HuH-7.5 (cell line): ENCODE results near the gene CDC42BPG.
"Not testable (repeated sequence)": the region's sequence is repeated elsewhere in the genome, so short reads cannot be mapped to it uniquely, and the experiment has no call there.

Experiments used
- DNase-seq: peaks from one replicate; pipeline ENCODE4 v3.0.0; 2011; ENCODE audit warnings: low spot score

CDC42BPG gene

DNA sequence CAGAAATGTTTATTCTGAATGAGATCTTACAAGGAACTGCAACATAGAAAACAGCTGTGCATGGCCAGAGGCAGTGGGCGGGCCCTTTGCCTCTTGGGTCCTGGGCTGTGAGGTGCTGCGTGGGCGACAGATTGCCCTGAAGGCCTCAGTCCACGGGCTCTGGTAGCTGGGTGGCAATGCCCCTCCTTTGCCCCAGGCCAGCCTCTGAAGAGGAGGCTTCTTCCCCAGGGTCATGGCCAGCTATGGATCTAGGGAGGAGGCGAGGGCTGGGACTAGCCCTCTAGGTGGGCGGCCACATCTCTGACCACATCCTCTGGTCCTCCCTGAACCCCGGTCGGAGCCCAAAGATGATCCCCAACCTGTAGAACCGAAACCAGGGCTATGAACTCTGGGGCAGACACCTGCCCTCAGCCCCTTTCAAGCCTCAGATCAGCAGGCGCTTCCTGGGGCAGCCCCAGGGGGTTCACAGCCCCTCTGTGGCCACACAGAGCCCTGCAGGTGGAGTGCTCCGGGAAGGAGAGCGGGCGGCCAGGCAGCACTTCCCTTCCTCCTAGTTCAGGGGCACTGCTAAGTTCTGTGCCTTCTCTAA, 6.6 kb upstream of the CDC42BPG start:
- no peak for DNase-seq

DNA sequence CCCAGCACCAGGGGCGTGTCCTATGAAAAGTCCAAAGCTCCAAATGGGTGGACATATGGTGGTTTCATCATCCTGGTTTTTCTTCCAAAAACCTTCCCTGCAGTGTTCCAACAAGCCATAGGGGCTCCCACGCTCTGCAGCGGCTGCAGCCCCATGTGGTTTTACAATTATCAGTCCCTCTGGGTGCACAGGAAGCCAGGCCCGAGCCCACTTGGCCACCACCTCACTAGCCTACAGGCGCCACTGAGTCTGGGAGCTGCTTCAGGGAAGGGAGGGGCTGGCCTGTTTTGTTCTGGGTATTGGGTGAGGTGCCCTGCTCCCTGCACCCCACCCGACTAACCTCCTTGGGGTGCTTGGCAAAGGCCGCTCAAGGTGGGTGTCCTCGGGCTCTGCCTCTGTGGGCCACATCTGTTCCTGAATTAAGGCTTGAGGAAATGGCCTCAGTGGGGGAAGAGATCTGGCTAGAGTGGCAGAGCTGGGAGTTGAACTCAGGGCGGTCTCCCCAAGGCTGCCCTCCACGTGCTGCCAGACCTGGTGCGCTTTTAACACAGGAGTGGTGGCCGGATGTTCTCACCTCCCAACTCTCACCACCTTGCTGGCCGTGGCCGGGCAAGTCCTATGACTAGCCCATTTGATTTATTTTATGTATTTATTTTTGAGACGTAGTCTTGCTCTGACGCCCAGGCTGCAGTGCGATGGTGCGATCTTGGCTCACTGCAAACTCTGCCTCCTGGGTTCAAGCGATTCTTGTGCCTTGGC, 5.3 kb upstream of the CDC42BPG start:
- no peak for DNase-seq

DNA sequence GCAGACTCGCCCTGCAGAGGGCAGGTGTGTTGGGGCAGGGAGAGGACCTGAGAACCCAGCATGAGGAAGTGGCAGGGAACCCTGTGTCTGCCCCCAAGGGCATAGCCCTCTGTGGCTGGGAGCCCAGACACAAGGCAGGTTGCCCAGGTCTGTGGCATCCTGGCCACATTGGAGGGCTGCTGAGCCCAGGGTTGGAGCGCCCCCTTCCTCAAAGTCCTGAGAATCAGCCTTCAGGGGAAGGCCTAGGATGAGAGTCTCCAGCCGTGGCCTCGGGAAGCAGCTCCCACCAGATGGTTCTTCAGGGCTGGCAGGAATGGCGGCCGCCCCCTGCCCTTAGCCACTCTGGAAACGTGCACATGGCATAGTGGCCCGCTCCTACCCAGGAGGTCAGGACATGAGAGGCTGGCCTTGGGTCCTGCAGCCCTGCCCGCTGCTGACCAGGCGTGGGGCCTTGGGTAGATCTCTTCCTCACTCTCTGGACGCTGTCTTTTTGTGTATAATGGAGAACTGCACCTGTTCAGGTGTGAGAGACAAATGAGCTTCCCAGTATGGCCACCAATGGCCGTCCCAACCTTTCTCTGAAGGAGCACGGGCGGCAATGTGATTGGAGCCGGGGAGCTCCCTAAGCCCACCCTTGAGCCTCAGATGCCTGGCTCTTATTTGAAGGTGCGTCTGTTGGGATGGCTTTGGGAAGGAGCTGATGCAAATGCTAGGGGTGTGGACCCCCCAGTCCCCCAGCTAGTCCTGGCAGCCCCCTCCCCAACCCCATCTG, 4.6 kb upstream of the CDC42BPG start:
- no peak for DNase-seq

DNA sequence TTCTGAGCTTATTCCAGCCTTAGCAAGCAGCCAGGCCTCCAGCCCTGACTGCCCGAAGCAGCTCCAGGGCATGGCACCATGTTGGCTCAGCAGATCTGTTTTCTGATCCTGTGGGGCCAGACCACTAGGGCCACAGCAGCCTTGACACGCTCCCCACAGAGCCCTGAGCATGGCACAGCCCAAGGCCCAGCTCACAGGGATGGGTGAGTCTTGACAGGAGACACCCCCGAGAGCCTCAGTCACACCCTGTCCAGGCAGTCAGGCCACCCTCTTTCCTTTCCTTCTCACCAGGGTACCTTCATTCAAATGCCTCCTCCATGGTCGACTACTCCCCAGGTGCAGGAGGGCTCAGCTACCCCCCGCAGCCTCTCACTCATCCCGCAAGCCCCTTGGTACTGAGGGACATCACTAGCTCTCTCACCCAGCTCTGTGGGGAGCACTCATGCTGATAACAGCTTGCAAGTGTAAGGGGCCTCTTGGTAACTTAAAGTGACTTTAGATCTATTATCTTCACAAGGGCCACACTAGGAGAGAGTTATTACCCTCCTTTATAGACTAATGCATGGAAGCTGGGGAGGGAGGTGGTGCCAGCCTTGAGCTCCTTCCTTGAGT, 3.9 kb upstream of the CDC42BPG start:
- DNase-seq = no peak

DNA sequence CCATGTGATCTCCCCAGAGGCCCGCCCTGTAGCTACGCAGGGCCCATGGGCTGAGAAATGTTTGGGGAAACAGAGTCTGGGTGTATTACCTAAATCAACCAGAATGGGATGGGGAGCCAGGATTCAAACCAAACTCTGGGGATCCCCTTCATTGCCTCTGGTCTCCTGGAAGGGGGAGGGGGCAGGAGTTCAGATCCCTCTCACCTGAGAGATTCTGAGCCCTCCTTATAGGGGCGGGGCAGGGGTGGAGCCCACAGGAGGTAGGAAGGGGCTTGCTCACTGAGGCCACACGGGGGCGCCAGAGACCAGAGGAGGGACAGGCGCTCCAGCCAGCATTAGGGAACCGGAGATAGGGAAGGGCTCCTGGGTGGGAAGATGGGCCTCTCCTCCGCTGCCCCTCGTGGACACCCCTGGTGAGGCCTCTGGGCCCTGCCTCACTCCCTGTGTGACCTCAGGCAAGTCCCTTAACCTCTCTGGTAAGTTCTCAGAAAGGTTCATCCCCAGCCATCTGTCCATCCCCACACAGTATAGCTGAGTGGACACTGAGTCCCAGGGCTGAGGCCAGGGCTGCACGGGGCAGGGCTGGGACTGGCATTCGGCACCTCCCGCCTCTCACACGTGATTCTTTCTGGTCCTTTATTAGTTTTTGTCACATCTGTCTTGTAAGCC, 2.7 kb upstream of the CDC42BPG start:
- DNase-seq = peak; percentile 98

DNA sequence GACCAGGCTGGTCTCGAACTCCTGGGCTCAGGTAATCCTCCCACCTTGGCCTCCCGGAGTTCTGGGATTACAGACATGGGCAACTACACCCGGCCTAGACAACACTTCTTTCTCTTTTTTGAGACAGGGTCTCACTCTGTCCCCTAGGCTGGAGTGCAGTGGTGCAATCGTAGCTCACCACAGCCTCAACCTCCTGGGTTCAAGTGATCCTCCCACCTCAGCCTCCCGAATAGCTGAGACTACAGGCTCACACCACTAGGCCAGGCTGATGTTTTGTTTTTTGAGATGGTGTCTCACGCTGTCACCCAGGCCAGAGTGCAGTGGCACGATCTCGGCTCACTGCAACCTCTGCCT, 1.3 kb upstream of the CDC42BPG start:
- not testable (repeated sequence) for DNase-seq

DNA sequence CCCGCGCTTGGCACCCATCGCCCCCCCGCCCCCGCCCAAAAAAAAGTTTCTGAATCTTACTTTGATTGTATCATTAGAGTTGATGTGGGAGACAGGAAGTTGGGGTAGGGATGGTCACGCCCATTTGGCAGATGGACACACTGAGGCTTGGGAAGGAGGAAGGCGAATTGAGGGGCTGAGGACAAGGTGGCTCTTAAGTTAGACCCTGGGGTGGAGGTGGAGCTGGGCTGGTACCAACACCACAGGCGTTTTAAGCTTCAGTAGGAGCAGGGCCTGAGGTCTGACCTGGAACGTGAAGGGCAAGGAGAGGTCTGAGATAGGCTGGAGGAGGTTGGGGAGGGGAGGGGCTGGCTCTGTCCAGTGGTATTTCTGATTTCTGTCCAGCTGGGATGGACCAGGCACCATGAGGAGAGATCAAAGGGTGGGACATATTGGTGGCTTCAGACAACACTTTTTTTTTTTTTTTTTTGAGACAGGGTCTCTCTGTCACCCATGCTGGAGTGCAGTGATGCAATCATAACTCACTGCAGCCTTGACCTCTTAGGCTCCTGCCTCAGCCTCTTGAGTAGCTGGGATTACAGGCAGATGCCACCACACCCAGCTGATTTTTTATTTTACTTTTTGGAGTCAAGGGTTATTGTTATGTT, 799 bp upstream of the CDC42BPG start:
- DNase-seq = no peak

DNA sequence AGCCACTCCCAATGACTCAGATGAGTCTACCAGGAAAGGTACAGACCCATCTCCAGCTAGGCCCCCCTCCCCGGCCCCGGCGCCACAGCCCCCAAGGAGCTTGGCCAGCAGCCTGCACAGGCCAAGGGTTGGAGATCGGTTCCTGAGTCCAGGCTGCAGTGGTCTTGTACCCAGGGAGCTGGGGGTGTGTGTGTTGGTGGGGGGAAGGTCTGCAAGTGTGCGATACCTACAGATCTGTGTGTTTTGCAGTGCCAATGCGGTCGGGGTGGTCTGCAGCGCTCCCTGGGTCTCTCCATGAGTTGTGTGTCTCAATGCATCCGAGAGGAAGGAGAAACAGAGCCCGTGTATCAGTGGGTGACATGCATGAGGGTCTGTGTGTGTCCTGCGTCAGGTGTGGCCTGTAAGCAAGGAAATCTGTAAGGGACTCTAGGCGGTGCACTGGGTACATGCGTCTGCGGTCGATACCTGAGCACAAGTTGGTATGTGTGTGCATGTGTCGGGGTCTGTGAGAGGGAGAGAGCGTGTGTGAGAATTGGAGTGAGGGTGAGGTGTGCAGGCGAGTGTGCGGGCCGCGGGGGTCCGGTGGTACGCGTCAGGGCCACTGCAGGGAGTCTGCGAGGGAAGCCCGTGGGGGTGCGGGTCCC, 645 bp downstream of the CDC42BPG start:
- DNase-seq = no peak

DNA sequence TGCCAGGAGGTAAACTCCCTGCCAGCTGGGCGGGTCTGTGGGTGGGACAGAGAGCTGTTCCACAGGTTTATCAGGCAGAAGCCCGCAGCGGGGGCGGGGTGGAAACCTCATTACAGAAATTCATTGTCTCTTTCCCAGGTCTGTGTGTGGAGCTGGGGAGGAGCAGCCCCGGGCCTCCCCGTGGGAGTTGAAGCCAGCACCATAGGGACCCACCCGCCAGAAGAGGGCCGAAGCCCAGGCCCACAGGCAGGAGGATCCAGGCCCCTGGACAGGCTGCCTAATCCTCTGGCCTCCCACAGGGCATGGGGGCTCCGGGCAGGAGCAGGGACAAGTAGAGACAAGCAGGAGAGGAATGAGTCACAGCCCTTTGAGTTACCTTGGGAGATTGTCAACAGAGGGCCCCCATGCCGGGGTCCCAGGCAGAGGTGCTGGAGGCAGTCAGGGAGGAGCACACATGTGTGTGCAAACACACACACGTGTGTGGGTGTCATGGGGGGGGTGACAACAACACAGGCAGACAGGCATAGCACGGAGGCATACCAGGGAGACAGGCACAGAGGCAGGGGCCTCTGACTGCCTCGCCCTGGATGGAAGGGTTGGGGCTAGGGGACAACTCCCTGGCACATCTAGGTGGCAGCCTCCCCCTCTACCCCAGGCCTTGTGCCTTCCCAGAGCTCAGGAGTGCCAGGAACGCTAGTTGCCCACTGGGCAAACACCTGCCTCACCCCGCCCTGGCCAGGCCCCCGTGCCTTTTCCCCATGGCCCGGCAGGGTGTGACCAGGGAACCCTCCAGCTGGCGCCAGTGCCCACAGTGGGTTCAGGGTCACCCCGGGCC, 1.4 kb downstream of the CDC42BPG start:
- no peak for DNase-seq

DNA sequence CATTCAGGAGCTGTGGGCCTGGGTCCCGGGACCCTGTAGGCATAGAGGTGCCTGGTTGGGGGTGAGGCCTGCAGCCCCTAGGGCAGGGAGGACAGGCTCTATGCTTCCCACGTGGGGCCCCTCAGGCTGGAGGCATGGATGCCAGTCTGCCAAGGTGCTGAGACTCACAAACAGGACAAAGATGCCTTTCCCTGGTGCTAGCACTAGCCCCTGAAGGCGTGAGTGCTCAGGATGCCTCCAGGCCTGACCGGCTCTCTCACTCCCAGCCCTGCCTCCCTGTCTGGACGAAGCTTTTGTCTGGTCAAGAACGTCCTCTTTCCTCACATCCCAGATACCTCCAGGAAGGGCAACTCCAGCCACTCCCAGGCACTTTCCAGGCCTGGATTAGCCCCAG, 2.1 kb downstream of the CDC42BPG start:
- no peak for DNase-seq

DNA sequence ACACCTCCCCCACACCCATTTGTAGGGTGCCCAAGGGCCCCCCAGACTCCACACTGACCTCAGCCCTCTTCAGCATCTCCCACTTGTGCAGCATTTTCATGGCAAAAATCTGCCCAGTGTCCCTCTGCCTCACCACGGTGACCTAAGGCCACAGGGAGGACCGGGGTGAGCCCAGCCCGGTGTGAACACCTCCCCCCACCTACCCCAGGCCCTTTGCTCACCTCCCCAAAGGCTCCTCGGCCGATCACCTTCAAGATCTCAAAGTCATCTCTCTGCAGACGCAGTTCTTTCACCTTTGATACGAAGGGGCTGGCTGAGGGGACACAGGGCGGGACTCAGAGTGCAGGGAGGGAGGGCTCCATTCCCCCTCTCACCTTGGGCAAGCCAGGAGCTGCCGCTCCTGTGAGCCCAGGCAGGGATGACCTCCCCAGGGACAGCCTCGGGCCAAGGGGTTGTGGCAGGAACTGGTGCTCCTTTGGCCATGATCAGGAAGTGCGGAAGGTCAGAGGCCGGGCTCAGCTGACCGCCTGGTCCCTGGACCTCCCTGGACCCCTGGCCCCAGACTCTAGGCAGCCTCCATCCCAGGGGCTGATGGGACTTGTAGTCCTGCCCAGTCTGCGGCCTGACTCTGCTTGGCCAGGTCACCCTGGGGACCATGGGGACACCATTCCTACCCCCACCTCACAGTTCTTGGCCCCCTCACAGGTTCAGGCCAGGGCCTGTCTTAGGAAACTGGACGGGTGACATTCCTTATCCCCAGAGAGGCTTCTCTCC, 2.7 kb downstream of the CDC42BPG start:
- DNase-seq = no peak

DNA sequence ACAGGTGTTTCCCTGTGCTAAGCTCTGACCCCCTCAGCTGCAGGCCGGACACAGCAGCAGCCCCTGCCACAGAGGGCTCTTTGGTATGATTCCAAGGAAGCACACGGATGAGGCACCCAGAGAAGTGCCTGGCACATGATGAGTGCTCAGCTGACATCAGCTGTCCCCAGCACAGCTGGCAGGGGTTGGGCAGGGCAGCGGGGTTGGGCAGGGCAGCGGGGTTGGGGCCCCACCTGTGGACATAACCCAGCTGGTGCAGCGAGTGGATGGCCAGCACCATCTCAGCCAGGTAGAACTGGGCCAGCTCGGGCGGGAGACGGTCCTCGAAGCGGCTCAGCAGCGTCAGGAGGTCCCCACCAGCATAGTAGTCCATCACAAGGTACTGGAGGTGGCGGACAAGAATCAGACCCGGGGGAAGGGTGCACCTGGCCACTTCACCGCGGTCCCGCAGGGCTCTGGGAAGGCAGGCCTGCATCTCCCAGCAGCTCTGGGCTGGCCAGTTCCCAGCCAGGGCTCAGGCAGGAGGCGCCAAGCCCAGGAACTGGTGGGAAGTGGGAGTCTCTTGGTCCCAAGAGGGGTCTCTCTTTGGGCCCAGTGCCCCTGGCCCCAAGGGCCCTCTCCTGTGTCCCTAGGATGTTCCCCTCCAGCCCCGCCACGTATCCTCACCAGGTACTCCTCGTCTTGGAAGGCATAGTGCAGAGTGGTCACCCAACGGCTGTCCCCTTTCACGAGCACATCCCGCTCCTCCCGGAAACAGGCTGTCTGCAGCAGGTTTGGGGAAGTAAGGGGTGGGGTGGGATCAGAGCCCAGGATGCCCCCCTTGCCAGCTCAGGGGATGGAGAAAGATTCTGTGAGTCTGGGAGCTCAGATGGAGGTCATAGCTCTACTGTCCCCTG, 4.3 kb downstream of the CDC42BPG start:
- DNase-seq = no peak

DNA sequence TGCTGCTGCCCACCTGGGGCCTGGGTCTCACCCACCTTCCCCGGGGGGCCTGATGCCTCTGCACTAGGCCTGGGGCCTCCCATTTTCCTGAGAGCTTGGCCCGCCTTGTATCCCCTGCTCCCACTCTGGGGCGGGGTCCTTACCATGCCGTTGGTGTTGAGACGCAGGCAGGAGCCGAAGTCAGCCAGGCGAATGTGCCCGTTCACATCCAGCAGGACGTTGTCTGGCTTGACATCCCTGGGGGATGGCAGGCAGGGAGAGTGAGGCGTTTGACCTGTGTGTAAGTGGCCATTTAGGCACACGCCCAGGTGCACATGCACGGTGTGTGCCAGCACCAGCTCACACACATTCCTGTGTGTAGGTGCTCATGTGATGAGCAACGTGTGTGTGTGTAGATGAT, 5.1 kb downstream of the CDC42BPG start:
- no peak for DNase-seq

DNA sequence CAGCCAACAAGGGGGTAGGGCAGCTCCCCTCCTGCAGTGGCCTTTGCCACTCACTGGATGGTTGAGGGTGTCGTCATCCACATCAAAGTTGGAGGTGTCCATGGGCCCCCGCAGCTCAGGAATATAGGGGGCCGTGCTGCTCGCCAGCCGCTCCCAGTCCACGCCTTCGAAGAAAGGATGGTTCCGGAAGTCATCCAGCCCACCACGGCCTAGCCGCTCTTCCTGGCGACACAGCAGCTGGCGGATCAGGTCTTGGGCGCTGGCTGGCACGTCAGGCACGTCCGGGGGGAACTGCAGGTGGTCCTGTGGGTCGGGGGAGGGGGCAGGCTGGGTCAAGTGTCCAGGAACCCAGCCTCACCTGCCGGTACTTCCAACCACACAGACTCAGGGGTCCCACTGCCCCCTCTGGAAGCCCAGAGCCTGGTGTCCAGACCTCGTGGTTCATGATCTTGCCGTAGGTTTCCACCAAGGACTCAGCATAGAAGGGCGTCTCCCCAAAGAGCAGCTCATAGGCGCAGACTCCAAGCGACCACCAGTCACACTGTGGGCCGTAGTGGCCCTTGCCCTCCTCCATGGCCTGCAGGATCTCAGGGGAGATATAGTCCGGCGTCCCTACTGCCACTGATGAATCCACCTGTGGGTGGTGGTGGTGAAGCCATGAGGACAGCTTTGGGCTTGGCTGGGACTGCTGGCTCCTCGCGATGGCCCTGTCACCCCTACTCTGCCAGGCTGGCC, 5.7 kb downstream of the CDC42BPG start:
- DNase-seq = no peak

DNA sequence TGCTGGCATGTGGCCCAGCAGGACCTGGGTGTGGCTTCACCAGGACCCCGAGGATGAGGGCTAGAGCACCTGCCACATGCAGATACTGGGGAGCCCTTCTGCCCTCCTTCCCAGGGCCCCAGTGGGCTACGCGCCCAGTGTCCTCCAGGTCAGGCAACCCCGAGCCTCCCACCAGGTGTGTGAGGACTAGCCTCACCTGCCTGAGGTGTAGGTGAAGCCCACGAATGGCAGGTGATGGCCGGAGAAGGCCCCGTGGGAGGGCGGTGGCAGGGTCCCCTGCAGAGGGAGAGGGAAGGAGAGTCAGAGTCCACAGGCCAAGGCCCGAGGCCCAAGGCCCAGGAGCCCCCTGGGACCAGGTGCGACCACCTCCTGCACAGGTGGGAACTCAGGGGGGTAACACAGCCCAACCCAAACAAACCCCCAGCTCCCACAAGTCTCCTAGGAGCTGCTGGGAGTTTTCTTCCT, 6.5 kb downstream of the CDC42BPG start:
- DNase-seq = no peak

DNA sequence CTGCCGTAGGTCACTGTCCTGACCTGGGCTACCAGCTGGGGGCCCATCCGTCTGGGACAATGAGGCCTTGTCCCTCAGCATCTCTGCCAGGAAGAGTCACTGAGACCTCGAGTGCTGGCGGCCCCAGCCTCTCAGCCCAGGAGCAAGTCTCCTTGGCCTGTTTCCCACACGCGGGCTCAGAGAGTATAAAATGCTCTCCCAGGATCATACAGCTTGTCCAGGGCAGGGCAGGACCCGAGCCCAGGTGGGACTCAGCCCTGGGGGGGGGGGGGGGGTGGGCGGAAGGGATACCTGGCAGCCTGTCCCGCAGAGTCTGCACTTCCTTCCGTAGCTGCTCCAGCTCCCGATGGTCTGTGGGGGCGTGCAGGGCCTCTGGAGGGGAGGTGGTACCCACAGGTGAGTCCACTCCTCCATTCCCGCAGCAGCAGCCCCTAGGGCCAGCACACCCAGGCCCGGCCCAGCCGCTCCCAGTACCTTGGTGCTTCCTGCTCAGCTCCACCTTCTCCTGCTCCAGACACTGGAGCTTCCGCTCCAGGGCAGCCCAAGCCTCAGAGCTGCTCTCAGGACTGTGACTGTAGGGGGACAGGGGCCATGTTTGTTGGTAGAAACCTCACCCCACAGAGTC, 7.9 kb downstream of the CDC42BPG start:
- no peak for DNase-seq
